Hepatic stellate cell (primary cell): ENCODE data around the gene ARHGAP9.
"Not testable (repeated sequence)": the region's sequence is repeated elsewhere in the genome, so short reads cannot be mapped to it uniquely, and the experiment has no call there.

Experiments used
- DNase-seq: peaks from one replicate; pipeline ENCODE4 v3.0.0; 2011; ENCODE audit warnings: low spot score

Gene ARHGAP9

GRCh38 chr12:57456737-57457490 lies 22.8 kb downstream of the ARHGAP9 start:
- DNase-seq = no peak

GRCh38 chr12:57456145-57456700 lies 23.4 kb downstream of the ARHGAP9 start:
- no peak for DNase-seq

- no peak for DNase-seq
These were observed 24.1 kb downstream of the ARHGAP9 start for GRCh38 chr12:57455374-57456144.

- DNase-seq = no peak
These were observed 24.9 kb downstream of the ARHGAP9 start, which contains the start of gene INHBE for GRCh38 chr12:57454566-57455373. INHBE (plus strand) TSS chr12:57455307; CDS start chr12:57455537, 230 bp downstream.

- DNase-seq = no peak
These were observed 25.5 kb downstream of the ARHGAP9 start for GRCh38 chr12:57454213-57454565.

- peak; percentile 74 for DNase-seq
These were observed 26.6 kb downstream of the ARHGAP9 start for GRCh38 chr12:57452937-57453509.

- peak; percentile 77 for DNase-seq
These were observed 27.3 kb downstream of the ARHGAP9 start for GRCh38 chr12:57452181-57452936.

- DNase-seq = no peak
These were observed 28.4 kb downstream of the ARHGAP9 start for GRCh38 chr12:57451233-57451778.

- no peak for DNase-seq
These were observed 29.6 kb downstream of the ARHGAP9 start for GRCh38 chr12:57450057-57450456.

GRCh38 chr12:57449375-57449774 lies 30.3 kb downstream of the ARHGAP9 start:
- DNase-seq = no peak

GRCh38 chr12:57448669-57449068 lies 31.0 kb downstream of the ARHGAP9 start:
- no peak for DNase-seq

- DNase-seq = no peak
These were observed 33.2 kb downstream of the ARHGAP9 start for GRCh38 chr12:57446292-57446960.

GRCh38 chr12:57444744-57445143 lies 34.9 kb downstream of the ARHGAP9 start:
- DNase-seq = no peak

GRCh38 chr12:57444337-57444736 lies 35.3 kb downstream of the ARHGAP9 start:
- DNase-seq = not testable (repeated sequence)

GRCh38 chr12:57441846-57442427 lies 37.7 kb downstream of the ARHGAP9 start:
- no peak for DNase-seq

- DNase-seq = not testable (repeated sequence)
These were observed 38.3 kb downstream of the ARHGAP9 start for GRCh38 chr12:57441393-57441792.

GRCh38 chr12:57439762-57440266 lies 39.9 kb downstream of the ARHGAP9 start:
- no peak for DNase-seq

GRCh38 chr12:57438400-57438799 lies 41.3 kb downstream of the ARHGAP9 start:
- no peak for DNase-seq

- DNase-seq = no peak
These were observed 44.4 kb downstream of the ARHGAP9 start for GRCh38 chr12:57435293-57435692.
